Tibial nerve (tissue), 4 donors: ENCODE data around the gene RP9. TPM values are rescaled to one million over a fixed set of nuclear protein-coding genes. Genes with fewer than 3 reads are reported as not detected.

ENCODE experiments used
- DNase-seq, 2 donors: peaks; one replicate each; pipeline ENCODE4 v3.0.0-alpha.2; 2019; ENCODE audit warnings: low spot score in 2 of 2
- H3K27ac ChIP-seq, 4 donors: fragments of 200-600 bp; sonication (generic) in 3 of 4; one replicate each; pipeline ENCODE4 v1.5.1; 2017 to 2019; ENCODE audit warnings: mild to moderate bottlenecking in 1 of 4
- H3K27me3 ChIP-seq, 2 donors: fragments of 200-600 bp; sonication (generic) in 1 of 2; one replicate each; pipeline versions ENCODE4 v1.5.1 to v1.6.0; 2017 to 2019
- H3K36me3 ChIP-seq, 3 donors: fragments of 200-600 bp; sonication (generic); one replicate each; pipeline ENCODE4 v1.5.1; 2018 to 2019
- H3K4me1 ChIP-seq, 4 donors: fragments of 200-600 bp; sonication (generic) in 3 of 4; one replicate each; pipeline ENCODE4 v1.5.1; 2017 to 2019
- H3K4me3 ChIP-seq, 4 donors: fragments of 200-600 bp; sonication (generic) in 3 of 4; one replicate each; pipeline ENCODE4 v1.5.1; 2017 to 2019; ENCODE audit warnings: mild to moderate bottlenecking in 1 of 4, moderate library complexity in 1 of 4
- H3K9me3 ChIP-seq, 4 donors: fragments of 200-600 bp; sonication (generic) in 3 of 4; one replicate each; pipeline ENCODE4 v1.5.1; 2017 to 2019
- EP300 ChIP-seq, 2 donors: sonication (generic); formaldehyde crosslinking; IDR thresholded peaks; one replicate each; pipeline ENCODE4 v1.6.1; 2017; ENCODE audit warnings: antibody characterized with exemption in 2 of 2, mild to moderate bottlenecking in 1 of 2
- POLR2A ChIP-seq, 2 donors: fragments of 450-650 bp; IDR thresholded peaks; one replicate each; pipeline ENCODE4 v1.6.1; 2017; ENCODE audit warnings: antibody characterized with exemption in 2 of 2, mild to moderate bottlenecking in 2 of 2, moderate library complexity in 2 of 2
- WGBS, 2 donors: methylation state at CpG; one replicate each; pipeline ENCODE4 v1.1.5; 2018; 5-methylcytosine and 5-hydroxymethylcytosine counted together
- total RNA-seq, 4 donors: library from RNA; depleted of rRNA; stranded (reverse); fragments of >200 nt; gene quantifications; one replicate each; pipeline ENCODE4 v1.1.0, GENCODE V29; 2016
- TF ChIP-seq, protein P1 (sequence below), 5 experiments: fragments of 200-600 bp in 3 of 5; fragments of 450-650 bp in 2 of 5; sonication (generic) in 3 of 5; IDR thresholded peaks; one replicate each; pipeline ENCODE4 v1.5.1; 2016 to 2019; ENCODE audit warnings: antibody characterized with exemption in 5 of 5, mild to moderate bottlenecking in 3 of 5, moderate library complexity in 2 of 5

The RP9 gene, protein sequence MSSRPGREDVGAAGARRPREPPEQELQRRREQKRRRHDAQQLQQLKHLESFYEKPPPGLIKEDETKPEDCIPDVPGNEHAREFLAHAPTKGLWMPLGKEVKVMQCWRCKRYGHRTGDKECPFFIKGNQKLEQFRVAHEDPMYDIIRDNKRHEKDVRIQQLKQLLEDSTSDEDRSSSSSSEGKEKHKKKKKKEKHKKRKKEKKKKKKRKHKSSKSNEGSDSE
- 10 to 100 TPM in 3 of 4 donors, 1 to 10 TPM in 1; 7.5 to 22.9 (median 16.9) TPM for total RNA-seq

DNA sequence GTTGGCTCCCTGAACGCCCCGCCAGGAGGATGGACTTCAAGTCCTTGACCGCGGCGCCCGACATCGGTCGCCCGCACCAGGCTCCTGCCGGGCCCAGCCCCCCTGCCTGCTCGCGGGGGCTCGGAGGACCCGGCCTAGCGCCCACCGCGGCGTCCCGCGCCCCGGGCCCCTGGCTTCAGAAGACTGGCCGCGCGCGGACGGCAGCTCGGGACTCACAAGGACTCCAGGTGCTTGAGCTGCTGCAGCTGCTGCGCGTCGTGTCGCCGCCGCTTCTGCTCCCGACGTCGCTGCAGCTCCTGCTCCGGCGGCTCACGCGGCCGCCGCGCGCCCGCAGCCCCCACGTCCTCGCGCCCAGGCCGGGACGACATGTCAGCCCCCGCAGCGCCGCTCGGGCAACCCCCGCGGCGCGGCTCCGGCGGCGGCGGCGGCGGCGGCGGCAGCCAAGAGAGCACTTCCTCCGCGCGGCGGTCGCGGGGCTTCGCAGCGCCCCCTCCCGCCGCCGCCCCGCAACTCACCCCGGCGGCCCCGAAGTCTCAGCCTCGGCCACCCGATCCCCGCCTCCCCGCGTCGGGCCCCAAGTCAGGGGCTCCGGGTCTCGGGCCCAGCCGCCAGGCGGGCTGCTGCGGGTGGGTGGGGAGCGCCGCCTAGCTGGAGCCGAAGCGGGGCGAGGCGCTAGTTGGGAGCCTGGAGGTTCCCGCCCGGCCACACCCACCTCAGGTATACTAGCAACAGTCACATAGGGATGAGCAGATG, at the start of gene RP9:
RP9 (minus strand) TSS at position 400 of the 753 bp plus-strand sequence; CDS start at position 368, 32 bp downstream.
- DNase-seq, result peak; percentile 20 to 33
- TF ChIP-seq, protein P1, sequence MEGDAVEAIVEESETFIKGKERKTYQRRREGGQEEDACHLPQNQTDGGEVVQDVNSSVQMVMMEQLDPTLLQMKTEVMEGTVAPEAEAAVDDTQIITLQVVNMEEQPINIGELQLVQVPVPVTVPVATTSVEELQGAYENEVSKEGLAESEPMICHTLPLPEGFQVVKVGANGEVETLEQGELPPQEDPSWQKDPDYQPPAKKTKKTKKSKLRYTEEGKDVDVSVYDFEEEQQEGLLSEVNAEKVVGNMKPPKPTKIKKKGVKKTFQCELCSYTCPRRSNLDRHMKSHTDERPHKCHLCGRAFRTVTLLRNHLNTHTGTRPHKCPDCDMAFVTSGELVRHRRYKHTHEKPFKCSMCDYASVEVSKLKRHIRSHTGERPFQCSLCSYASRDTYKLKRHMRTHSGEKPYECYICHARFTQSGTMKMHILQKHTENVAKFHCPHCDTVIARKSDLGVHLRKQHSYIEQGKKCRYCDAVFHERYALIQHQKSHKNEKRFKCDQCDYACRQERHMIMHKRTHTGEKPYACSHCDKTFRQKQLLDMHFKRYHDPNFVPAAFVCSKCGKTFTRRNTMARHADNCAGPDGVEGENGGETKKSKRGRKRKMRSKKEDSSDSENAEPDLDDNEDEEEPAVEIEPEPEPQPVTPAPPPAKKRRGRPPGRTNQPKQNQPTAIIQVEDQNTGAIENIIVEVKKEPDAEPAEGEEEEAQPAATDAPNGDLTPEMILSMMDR (IDR thresholded peaks at IDR 0.05), result peak; percentile 62 to 92 (median 83)
- no peak for TF ChIP-seq EP300 (IDR thresholded peaks at IDR 0.05)
- Histone ChIP-seq H3K27ac (peak within 1 kb of the TSS; percentile 40 to 82 (median 70)), H3K36me3 (no peaks in the 10 kb centered on the region), H3K4me1 (peaks cover 4 to 53% (median 14%) of the 10 kb centered on the region in 4 donors), H3K27me3 (no peaks in the 10 kb centered on the region), H3K4me3 (peak within 1 kb of the TSS; percentile 64 to 99 (median 80)), H3K9me3 (no peaks in the 10 kb centered on the region)
- 0 to 1% methylated on average over 28 to 72 of the region's 100 CpGs for WGBS, 2 donors

DNA sequence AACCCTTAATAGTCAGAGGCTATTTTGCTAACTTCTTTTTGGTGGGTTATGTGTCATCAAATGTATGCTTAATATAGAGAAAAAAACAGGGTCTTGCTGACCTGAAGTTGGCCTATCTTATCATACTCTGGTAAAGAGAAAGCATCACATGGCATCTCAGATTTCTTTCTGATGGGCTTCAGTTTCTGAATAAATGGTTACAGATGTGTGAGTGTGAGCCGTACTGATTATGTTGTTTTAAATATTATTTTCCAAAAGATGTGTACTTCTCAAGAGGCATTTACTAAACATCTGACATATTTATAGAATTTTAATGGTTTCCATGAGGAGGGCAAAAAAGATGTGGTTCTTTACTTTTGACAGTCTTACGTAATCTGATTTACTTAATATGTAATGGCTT, 48.6 kb upstream of the RP9 start:
- Histone ChIP-seq H3K36me3 (peaks cover 0 to 28% (median 0%) of the 10 kb centered on the region in 3 donors), H3K4me1 (peaks cover 0 to 16% (median 0%) of the 10 kb centered on the region in 4 donors), H3K4me3 (no peak overlapping the region), H3K9me3 (no peaks in the 10 kb centered on the region), H3K27ac (peak overlapping the region in 2 of 4 donors; percentile 70 to 74), H3K27me3 (no peaks in the 10 kb centered on the region)
- TF ChIP-seq POLR2A (IDR thresholded peaks at IDR 0.05) (no peak), EP300 (IDR thresholded peaks at IDR 0.05) (no peak)
- TF ChIP-seq, protein P1 (IDR thresholded peaks at IDR 0.05), result no peak
- 43 to 66% methylated on average over 2 of the region's 2 CpGs for WGBS, 2 donors
- no peak for DNase-seq

DNA sequence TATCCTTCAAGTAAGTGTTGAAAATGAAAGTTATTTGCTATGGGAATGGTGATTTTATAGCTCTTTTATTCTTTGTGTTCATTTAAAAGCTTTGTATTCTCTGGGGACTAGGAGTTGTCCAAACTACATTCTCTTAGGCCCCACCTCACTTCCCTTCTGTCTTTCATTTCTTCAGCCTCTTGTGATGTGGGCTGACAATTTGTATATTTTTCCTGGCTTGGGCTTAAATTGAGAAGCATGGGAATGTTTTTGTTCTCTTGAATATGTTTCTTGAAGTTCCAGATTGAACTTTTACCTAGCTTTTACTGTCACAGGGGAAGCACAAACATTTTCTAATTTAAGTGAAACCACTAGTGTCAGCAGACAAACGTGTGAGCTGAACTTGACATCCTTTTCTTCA, 48.1 kb upstream of the RP9 start:
- DNase-seq, result no peak
- TF ChIP-seq, protein P1 (IDR thresholded peaks at IDR 0.05), result no peak
- TF ChIP-seq EP300 (IDR thresholded peaks at IDR 0.05), result no peak
- no peak for TF ChIP-seq POLR2A (IDR thresholded peaks at IDR 0.05)
- 26 to 31% methylated on average over 1 of the region's 1 CpG for WGBS, 2 donors

DNA sequence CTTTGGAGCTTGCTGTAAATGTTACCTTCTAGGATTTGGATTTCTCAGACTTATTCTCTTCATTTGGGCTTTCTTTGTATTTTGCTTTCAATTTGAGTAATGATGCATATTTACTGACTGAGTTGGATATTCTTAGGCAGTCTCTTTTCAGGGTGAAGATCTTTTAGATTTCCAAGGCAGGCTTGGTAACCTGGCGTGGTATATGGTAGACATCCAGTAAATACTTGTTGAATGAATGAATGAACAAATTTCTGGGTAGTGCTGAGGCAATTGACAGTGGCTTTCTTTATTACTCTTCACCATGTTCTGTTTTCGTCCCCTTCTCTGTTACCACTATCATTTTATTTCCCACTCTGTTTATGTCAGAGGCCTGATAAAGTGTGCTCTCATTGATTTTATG, 47.2 kb upstream of the RP9 start:
- 88 to 98% methylated on average over 2 of the region's 2 CpGs for WGBS, 2 donors
- no peaks in the 10 kb centered on the region for H3K9me3 ChIP-seq

More for the DNA sequence above, 48.1 kb upstream of the RP9 start:
- peak overlapping the region in 3 of 4 donors; percentile 28 to 74 (median 70) for H3K27ac ChIP-seq
- H3K4me3 ChIP-seq, result no peak overlapping the region
- peaks cover 0 to 24% (median 0%) of the 10 kb centered on the region in 3 donors for H3K36me3 ChIP-seq
- H3K27me3 ChIP-seq, result no peaks in the 10 kb centered on the region
- H3K4me1 ChIP-seq, result peaks cover 0 to 16% (median 0%) of the 10 kb centered on the region in 4 donors
- H3K9me3 ChIP-seq, result no peaks in the 10 kb centered on the region

More for the DNA sequence above, 47.2 kb upstream of the RP9 start:
- TF ChIP-seq EP300 (IDR thresholded peaks at IDR 0.05) (no peak), POLR2A (IDR thresholded peaks at IDR 0.05) (no peak)
- TF ChIP-seq, protein P1 (IDR thresholded peaks at IDR 0.05), result no peak
- H3K27me3 ChIP-seq, result no peaks in the 10 kb centered on the region
- H3K4me3 ChIP-seq, result no peak overlapping the region
- DNase-seq, result no peak
- peak overlapping the region in 1 of 4 donors; percentile 49 for H3K27ac ChIP-seq
- H3K4me1 ChIP-seq, result peaks cover 0 to 16% (median 0%) of the 10 kb centered on the region in 4 donors
- peaks cover 0 to 24% (median 0%) of the 10 kb centered on the region in 3 donors for H3K36me3 ChIP-seq
